ENCODE data around the gene TAOK2. TPM values are rescaled to one million over a fixed set of nuclear protein-coding genes. Genes with fewer than 3 reads are reported as not detected.

TAOK2 gene
- total RNA-seq, 1 experiment from 2014 or later, result 56.7 TPM

GRCh38 chr16:29995911-29996765, 22.5 kb downstream of the TAOK2 start, which contains the start of gene INO80E (continued):
- TF ChIP-seq POLR2AphosphoS5 (IDR thresholded peaks at IDR 0.05; ENCODE audit: low read depth, low read length) (no peak), JUND (IDR thresholded peaks at IDR 0.05) (no peak), YY1 (IDR thresholded peaks at IDR 0.05; ENCODE audit: extremely low read depth, insufficient replicate concordance, low read depth, low read length) (peak; percentile 94), POLR2A (IDR thresholded peaks at IDR 0.05; ENCODE audit: borderline replicate concordance, extremely low read depth, insufficient read depth, insufficient read length) (peak; percentile 50), EZH2phosphoT487 (IDR thresholded peaks at IDR 0.05; ENCODE audit: borderline replicate concordance) (no peak)

- H3K9me3 ChIP-seq (ENCODE audit: control insufficient read depth in 1 of 2, insufficient read depth in 1 of 2, low read depth in 1 of 2, low read length in 2 of 2), result no peaks in the 10 kb centered on the region
- peaks cover 11% of the 10 kb centered on the region for H3K79me2 ChIP-seq (ENCODE audit: insufficient read depth, low read length)
- H3K4me3 ChIP-seq (replicated peaks in 1 of 2; ENCODE audit: low read depth in 1 of 2, low read length in 2 of 2), result peak overlapping the region; percentile 83 to 95
- H3K36me3 ChIP-seq (ENCODE audit: control insufficient read depth in 1 of 2, insufficient read depth in 2 of 2, low read length in 2 of 2), result peaks cover 4 to 16% of the 10 kb centered on the region in 2 experiments; a peak in 3 of 4 replicates
- no peaks in the 10 kb centered on the region for H3K27me3 ChIP-seq (ENCODE audit: insufficient read depth, low read length)
- no peak for DNase-seq (ENCODE audit: low read depth, low spot score)
- intact Hi-C loops (cut with micrococcal nuclease), result loop anchor here (1.0 kb wide), 1 partner anchor 98 kb away; the partner anchor contains the start of gene SEZ6L2
- ChIA-PET RAD21 (ENCODE audit: low non-redundant PET in 1 of 2, low total read pairs in 2 of 2, uncharacterized antibody in 2 of 2, unreplicated experiment in 2 of 2) (no interaction called here), POLR2A (interaction anchor here (0.7 to 0.8 kb wide), 2 partner anchors 13 to 53 kb away, joined by 3 read pairs; no protein-coding TSS in a partner anchor), CTCF (interaction anchor here (0.7 kb wide), 1 partner anchor 71 kb away, joined by 3 read pairs; the partner anchor contains the start of gene KCTD13)
- peak overlapping the region; percentile 92 for H3K4me2 ChIP-seq (ENCODE audit: low read length)
- 0 out of 2 replicates have a peak, but pooled peaks have one; percentile 0 for ATAC-seq
- no peaks in the 10 kb centered on the region for H3K9me2 ChIP-seq (ENCODE audit: insufficient read depth)
- H2AFZ ChIP-seq (ENCODE audit: low read depth, low read length, poor library complexity, severe bottlenecking), result no peak overlapping the region
- peak overlapping the region; percentile 88 for H3K27ac ChIP-seq (ENCODE audit: low read depth, low read length)
- no peaks in the 10 kb centered on the region for H4K20me1 ChIP-seq (ENCODE audit: insufficient read depth)
- peak overlapping the region; percentile 86 for H3K9ac ChIP-seq (ENCODE audit: low read length)
- BruUV-seq (replicated peaks), result no TSS peak
- peaks cover 9 to 27% of the 10 kb centered on the region in 2 experiments for H3K4me1 ChIP-seq (ENCODE audit: control insufficient read depth in 1 of 2, insufficient read depth in 2 of 2, low read length in 2 of 2)
- TF ChIP-seq EGR1 (IDR thresholded peaks at IDR 0.05; ENCODE audit: low read depth) (no peak), TCF7L2 (IDR thresholded peaks at IDR 0.05; ENCODE audit: borderline replicate concordance, extremely low read depth, insufficient read depth, insufficient read length) (no peak), POLR2AphosphoS5 (IDR thresholded peaks at IDR 0.05; ENCODE audit: low read depth, low read length) (no peak), JUND (IDR thresholded peaks at IDR 0.05) (no peak), MAX (IDR thresholded peaks at IDR 0.05) (no peak), RAD21 (IDR thresholded peaks at IDR 0.05; ENCODE audit: low read depth) (no peak), EZH2 (IDR thresholded peaks at IDR 0.05) (no peak), SRF (IDR thresholded peaks at IDR 0.05; ENCODE audit: low read depth) (no peak), ZBTB33 (IDR thresholded peaks at IDR 0.05; ENCODE audit: extremely low read depth, insufficient replicate concordance, low read length) (no peak), CEBPB (IDR thresholded peaks at IDR 0.05; ENCODE audit: low read depth) (no peak), SP1 (IDR thresholded peaks at IDR 0.05; ENCODE audit: low read depth) (no peak), FOSL1 (IDR thresholded peaks at IDR 0.05; ENCODE audit: low read depth) (no peak), CBX3 (IDR thresholded peaks at IDR 0.05; ENCODE audit: low read depth) (no peak)
- TF ChIP-seq, protein P1, sequence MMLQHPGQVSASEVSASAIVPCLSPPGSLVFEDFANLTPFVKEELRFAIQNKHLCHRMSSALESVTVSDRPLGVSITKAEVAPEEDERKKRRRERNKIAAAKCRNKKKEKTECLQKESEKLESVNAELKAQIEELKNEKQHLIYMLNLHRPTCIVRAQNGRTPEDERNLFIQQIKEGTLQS (IDR thresholded peaks at IDR 0.05), result no peak
- TF ChIP-seq, protein P2, sequence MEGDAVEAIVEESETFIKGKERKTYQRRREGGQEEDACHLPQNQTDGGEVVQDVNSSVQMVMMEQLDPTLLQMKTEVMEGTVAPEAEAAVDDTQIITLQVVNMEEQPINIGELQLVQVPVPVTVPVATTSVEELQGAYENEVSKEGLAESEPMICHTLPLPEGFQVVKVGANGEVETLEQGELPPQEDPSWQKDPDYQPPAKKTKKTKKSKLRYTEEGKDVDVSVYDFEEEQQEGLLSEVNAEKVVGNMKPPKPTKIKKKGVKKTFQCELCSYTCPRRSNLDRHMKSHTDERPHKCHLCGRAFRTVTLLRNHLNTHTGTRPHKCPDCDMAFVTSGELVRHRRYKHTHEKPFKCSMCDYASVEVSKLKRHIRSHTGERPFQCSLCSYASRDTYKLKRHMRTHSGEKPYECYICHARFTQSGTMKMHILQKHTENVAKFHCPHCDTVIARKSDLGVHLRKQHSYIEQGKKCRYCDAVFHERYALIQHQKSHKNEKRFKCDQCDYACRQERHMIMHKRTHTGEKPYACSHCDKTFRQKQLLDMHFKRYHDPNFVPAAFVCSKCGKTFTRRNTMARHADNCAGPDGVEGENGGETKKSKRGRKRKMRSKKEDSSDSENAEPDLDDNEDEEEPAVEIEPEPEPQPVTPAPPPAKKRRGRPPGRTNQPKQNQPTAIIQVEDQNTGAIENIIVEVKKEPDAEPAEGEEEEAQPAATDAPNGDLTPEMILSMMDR (IDR thresholded peaks at IDR 0.05 in 2 of 3, conservative IDR thresholded peaks at IDR 0.05 in 1 of 3; ENCODE audit: borderline replicate concordance in 1 of 3, insufficient read depth in 1 of 3, low read depth in 2 of 3, low read length in 2 of 3), result no peak
Measured at GRCh38 chr16:29996766-29997250, 23.1 kb downstream of the TAOK2 start.
